CD4-positive, alpha-beta T cell (primary cell): ENCODE results near the gene FBXL22. TPM values are rescaled to one million over a fixed set of nuclear protein-coding genes. Genes with fewer than 3 reads are reported as not detected.

ENCODE experiments used
- ATAC-seq: fragments of 200-7000 bp; cut with Tn5 transposase; one replicate; pipeline ENCODE4 v1.10.0; 2022; ENCODE audit warnings: mild to moderate bottlenecking; ENCODE audit not compliant: poor library complexity
- CTCF ChIA-PET: fragments of 350-600 bp; sonication (Branson Sonifier 250); formaldehyde crosslinking; loops from one replicate; lab custom pipeline; 2021; ENCODE audit warnings: antibody characterized with exemption, inconsistent platforms; lab: Charles Lee
- POLR2A ChIA-PET: fragments of 350-600 bp; sonication (Branson Sonifier 250); formaldehyde crosslinking; loops from one replicate; lab custom pipeline; 2021; ENCODE audit warnings: antibody characterized with exemption, inconsistent platforms; lab: Charles Lee
- DNase-seq, 14 experiments: peaks; one replicate each; pipeline ENCODE4 v3.0.0-alpha.2; 2013 to 2020; ENCODE audit warnings: mixed read lengths in 2 of 14
- H3K27ac ChIP-seq, 2 donors: one replicate each; pipeline versions ENCODE4 v1.5.1 to v1.7.0; 2013; ENCODE audit warnings: low read length in 2 of 2, low read depth in 1 of 2, mild to moderate bottlenecking in 1 of 2
- H3K27me3 ChIP-seq, 2 experiments: 1 replicate in 1 of 2; 2 replicates in 1 of 2; pipeline versions ENCODE4 v1.6.1 to v1.7.0; 2013; ENCODE audit warnings: low read length in 2 of 2, control low read depth in 1 of 2, mild to moderate bottlenecking in 1 of 2, moderate library complexity in 1 of 2; ENCODE audit not compliant: insufficient read depth in 2 of 2, control insufficient read depth in 1 of 2
- H3K36me3 ChIP-seq: one replicate; pipeline ENCODE4 v1.6.1; 2013; ENCODE audit warnings: low read length, control low read depth; ENCODE audit not compliant: insufficient read depth
- H3K4me1 ChIP-seq: one replicate; pipeline ENCODE4 v1.6.1; 2013; ENCODE audit warnings: low read length, control low read depth; ENCODE audit not compliant: insufficient read depth
- H3K4me3 ChIP-seq: one replicate; pipeline ENCODE4 v1.5.1; 2013; ENCODE audit warnings: mild to moderate bottlenecking, low read length, moderate library complexity
- H3K9me3 ChIP-seq, 2 experiments: 1 replicate in 1 of 2; 2 replicates in 1 of 2; pipeline versions ENCODE4 v1.6.1 to v1.7.0; 2013; ENCODE audit warnings: low read length in 2 of 2, mild to moderate bottlenecking in 2 of 2, control low read depth in 1 of 2, moderate library complexity in 1 of 2; ENCODE audit not compliant: control insufficient read depth in 1 of 2, insufficient read depth in 1 of 2
- H3K27ac Mint-ChIP-seq: one replicate; pipeline ENCODE4 v1.8.0; 2020; ENCODE audit warnings: mixed read lengths
- H3K27me3 Mint-ChIP-seq: one replicate; pipeline ENCODE4 v1.8.0; 2021; ENCODE audit warnings: mixed read lengths
- H3K36me3 Mint-ChIP-seq: one replicate; pipeline ENCODE4 v1.8.0; 2021; ENCODE audit warnings: low read depth, mixed read lengths
- H3K4me1 Mint-ChIP-seq: one replicate; pipeline ENCODE4 v1.8.0; 2021; ENCODE audit warnings: low read depth, mixed read lengths
- H3K4me3 Mint-ChIP-seq: one replicate; pipeline ENCODE4 v1.8.0; 2020; ENCODE audit warnings: mild to moderate bottlenecking, mixed read lengths
- H3K9me3 Mint-ChIP-seq: one replicate; pipeline ENCODE4 v1.8.0; 2020; ENCODE audit warnings: mixed read lengths
- intact Hi-C, 2 experiments: fragments of 100-400 bp; cut with DNase I in 1 of 2; cut with micrococcal nuclease in 1 of 2; formaldehyde crosslinking; loops; one replicate each; pipeline versions ENCODE4 v1.15.1 to v1.9.0; 2023 to 2025; cut with DNase I, micrococcal nuclease
- total RNA-seq, 174 experiments: library from RNA in 2 of 174; stranded (reverse) in 2 of 174; gene quantifications; one replicate each; pipeline ENCODE4 v1.2.3 and lab custom pipeline; 2021 to 2026
- TF ChIP-seq, protein P1 (sequence below): fragments of 200-600 bp; IDR thresholded peaks from one replicate; pipeline ENCODE4 v1.8.0; 2022; ENCODE audit warnings: antibody characterized with exemption, mild to moderate bottlenecking

FBXL22 gene
- total RNA-seq, 2 experiments from 2014 or later = 0.66 to 1.6 TPM

DNA sequence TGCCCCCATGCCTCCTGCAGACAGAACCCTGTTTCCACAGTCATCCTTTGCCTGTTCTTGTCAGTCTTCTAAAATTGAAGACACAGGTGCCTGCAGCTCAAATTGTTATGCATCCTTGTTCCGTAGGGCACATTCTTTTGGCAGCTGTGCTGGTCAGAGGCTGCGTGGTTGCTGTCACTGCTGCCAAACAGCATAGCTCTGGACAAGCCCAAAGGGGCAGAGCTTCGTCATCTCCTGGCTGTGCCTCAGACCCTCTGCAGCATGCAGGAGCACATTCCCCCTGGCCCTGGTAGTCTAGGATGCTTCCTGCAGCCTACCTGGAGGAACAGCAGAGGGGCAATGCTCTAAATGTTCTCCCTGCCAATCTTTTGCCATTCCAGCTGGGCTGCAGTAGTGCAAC, 2.1 kb upstream of the FBXL22 start:
- Mint-ChIP-seq H3K4me3 (peak overlapping the region; percentile 46), H3K27me3 (no peaks in the 10 kb centered on the region), H3K27ac (peak overlapping the region; percentile 72), H3K9me3 (no peaks in the 10 kb centered on the region), H3K36me3 (peaks cover 50% of the 10 kb centered on the region), H3K4me1 (peaks cover 80% of the 10 kb centered on the region)
- H3K27ac ChIP-seq = no peak overlapping the region
- intact Hi-C loops = loop anchor here in 1 of 2 experiments (5.0 to 10.0 kb wide), 4 partner anchors 88 to 550 kb away; partner anchors contain the start of gene TPM1
- TF ChIP-seq, protein P1, sequence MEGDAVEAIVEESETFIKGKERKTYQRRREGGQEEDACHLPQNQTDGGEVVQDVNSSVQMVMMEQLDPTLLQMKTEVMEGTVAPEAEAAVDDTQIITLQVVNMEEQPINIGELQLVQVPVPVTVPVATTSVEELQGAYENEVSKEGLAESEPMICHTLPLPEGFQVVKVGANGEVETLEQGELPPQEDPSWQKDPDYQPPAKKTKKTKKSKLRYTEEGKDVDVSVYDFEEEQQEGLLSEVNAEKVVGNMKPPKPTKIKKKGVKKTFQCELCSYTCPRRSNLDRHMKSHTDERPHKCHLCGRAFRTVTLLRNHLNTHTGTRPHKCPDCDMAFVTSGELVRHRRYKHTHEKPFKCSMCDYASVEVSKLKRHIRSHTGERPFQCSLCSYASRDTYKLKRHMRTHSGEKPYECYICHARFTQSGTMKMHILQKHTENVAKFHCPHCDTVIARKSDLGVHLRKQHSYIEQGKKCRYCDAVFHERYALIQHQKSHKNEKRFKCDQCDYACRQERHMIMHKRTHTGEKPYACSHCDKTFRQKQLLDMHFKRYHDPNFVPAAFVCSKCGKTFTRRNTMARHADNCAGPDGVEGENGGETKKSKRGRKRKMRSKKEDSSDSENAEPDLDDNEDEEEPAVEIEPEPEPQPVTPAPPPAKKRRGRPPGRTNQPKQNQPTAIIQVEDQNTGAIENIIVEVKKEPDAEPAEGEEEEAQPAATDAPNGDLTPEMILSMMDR = no peak
- H3K4me1 ChIP-seq = peaks cover 29% of the 10 kb centered on the region
- no peaks in the 10 kb centered on the region for H3K9me3 ChIP-seq
- H3K36me3 ChIP-seq = peaks cover 41% of the 10 kb centered on the region
- no peak overlapping the region for H3K4me3 ChIP-seq
- DNase-seq (no peak), ATAC-seq (no peak)
- no peaks in the 10 kb centered on the region for H3K27me3 ChIP-seq
- ChIA-PET POLR2A (interaction anchor here (0.9 to 2.0 kb wide), 3 partner anchors 16 to 872 kb away, joined by 3 to 5 read pairs (median 3); partner anchors contain the start of gene USP3), CTCF (interaction anchor here (1.1 kb wide), 1 partner anchor 15 kb away, joined by 4 read pairs; no protein-coding TSS in a partner anchor)

DNA sequence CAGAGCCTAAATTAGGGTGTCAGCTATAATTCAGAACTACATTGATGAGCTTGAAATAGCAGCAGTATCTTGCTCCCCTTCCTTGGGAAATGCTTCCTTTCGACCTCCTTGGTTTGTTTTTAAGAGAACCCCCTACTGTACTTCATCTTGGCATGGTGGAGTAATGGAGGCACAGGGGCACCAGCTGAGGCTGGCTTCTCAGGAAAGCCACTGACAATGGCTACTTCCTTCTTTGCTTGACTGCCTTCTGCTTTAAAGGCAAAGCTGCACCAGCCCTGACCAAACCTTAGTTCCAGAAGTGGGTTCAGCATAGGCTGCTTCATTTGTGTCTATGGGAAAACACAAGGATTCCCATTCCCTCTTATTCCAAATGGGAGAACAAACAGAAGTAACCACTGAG, 1.5 kb upstream of the FBXL22 start:
- Histone ChIP-seq H3K36me3 (peaks cover 35% of the 10 kb centered on the region), H3K9me3 (no peaks in the 10 kb centered on the region), H3K4me3 (no peak overlapping the region), H3K4me1 (peaks cover 32% of the 10 kb centered on the region), H3K27ac (no peak overlapping the region), H3K27me3 (no peaks in the 10 kb centered on the region)
- Mint-ChIP-seq H3K4me1 (peaks cover 77% of the 10 kb centered on the region), H3K4me3 (no peak overlapping the region), H3K27me3 (no peaks in the 10 kb centered on the region), H3K27ac (peak overlapping the region; percentile 72), H3K36me3 (peaks cover 46% of the 10 kb centered on the region), H3K9me3 (no peaks in the 10 kb centered on the region)
- CTCF ChIA-PET = interaction anchor here (1.1 to 2.6 kb wide), 2 partner anchors 14 to 129 kb away, joined by 4 to 9 read pairs; no protein-coding TSS in a partner anchor
- POLR2A ChIA-PET = interaction anchor here (1.0 to 2.0 kb wide), 5 partner anchors 14 to 116 kb away, joined by 3 to 7 read pairs (median 4); partner anchors contain the start of gene USP3
- intact Hi-C loops = loop anchor here in 1 of 2 experiments (5.0 to 10.0 kb wide), 4 partner anchors 88 to 551 kb away; partner anchors contain the start of gene TPM1
- DNase-seq (no peak), ATAC-seq (no peak)
- TF ChIP-seq, protein P1 = no peak

DNA sequence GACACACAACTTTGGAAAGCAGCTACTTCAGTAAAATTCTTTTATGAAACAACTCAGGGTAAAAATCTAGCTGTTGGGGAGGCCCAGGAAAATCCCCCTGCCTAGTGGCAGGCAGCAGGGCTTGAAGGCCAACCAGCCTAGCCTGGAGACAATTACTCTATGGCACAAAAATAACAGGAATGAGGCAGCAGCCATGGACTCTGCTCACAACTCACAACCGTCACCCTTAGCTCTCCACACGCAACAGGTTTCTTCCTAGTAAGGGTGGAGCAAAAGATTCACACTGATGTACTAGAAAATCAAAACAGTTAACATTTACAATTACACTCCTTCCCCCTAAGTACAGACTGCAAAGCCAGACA, 530 bp upstream of the FBXL22 start:
- TF ChIP-seq, protein P1 = no peak
- ATAC-seq (no peak), DNase-seq (no peak)
- Histone ChIP-seq H3K36me3 (peaks cover 25% of the 10 kb centered on the region), H3K4me3 (no peak overlapping the region), H3K27ac (no peak overlapping the region), H3K27me3 (no peaks in the 10 kb centered on the region), H3K4me1 (peaks cover 36% of the 10 kb centered on the region), H3K9me3 (no peaks in the 10 kb centered on the region)
- H3K27ac Mint-ChIP-seq = peak overlapping the region; percentile 72
- ChIA-PET POLR2A (interaction anchor here (1.0 to 1.8 kb wide), 4 partner anchors 13 to 566 kb away, joined by 3 to 7 read pairs (median 4); partner anchors contain the start of gene PPIB), CTCF (interaction anchor here (1.2 to 2.6 kb wide), 3 partner anchors 12 to 130 kb away, joined by 3 to 9 read pairs (median 5); no protein-coding TSS in a partner anchor)
- H3K4me3 Mint-ChIP-seq = no peak overlapping the region
- intact Hi-C loops = loop anchor here in 1 of 2 experiments (5.0 to 10.0 kb wide), 4 partner anchors 89 to 552 kb away; partner anchors contain the start of gene TPM1
- no peaks in the 10 kb centered on the region for H3K9me3 Mint-ChIP-seq
- H3K36me3 Mint-ChIP-seq = peaks cover 45% of the 10 kb centered on the region
- no peaks in the 10 kb centered on the region for H3K27me3 Mint-ChIP-seq
- peaks cover 72% of the 10 kb centered on the region for H3K4me1 Mint-ChIP-seq
